ENCODE measurements around the gene FFAR4. TPM values are rescaled to one million over a fixed set of nuclear protein-coding genes. Genes with fewer than 3 reads are reported as not detected.

The FFAR4 gene
- total RNA-seq, 1 experiment from 2014 or later: not detected

- Mint-ChIP-seq H3K27me3 (ENCODE audit: insufficient read depth, unreplicated experiment) (no peaks in the 10 kb centered on the region), H3K4me1 (ENCODE audit: insufficient read depth, unreplicated experiment) (no peaks in the 10 kb centered on the region), H3K4me3 (ENCODE audit: unreplicated experiment) (no peak overlapping the region), H3K36me3 (ENCODE audit: insufficient read depth, unreplicated experiment) (no peaks in the 10 kb centered on the region), H3K27ac (ENCODE audit: low read depth, unreplicated experiment) (no peak overlapping the region), H3K9me3 (ENCODE audit: unreplicated experiment) (no peaks in the 10 kb centered on the region)
- ChIA-PET POLR2A (no interaction called here), CTCF (interaction anchor here (0.6 kb wide), 1 partner anchor 141 kb away, joined by 4 read pairs; no protein-coding TSS in a partner anchor)
- intact Hi-C loops (cut with micrococcal nuclease): no loop called here
- TF ChIP-seq, protein P1, sequence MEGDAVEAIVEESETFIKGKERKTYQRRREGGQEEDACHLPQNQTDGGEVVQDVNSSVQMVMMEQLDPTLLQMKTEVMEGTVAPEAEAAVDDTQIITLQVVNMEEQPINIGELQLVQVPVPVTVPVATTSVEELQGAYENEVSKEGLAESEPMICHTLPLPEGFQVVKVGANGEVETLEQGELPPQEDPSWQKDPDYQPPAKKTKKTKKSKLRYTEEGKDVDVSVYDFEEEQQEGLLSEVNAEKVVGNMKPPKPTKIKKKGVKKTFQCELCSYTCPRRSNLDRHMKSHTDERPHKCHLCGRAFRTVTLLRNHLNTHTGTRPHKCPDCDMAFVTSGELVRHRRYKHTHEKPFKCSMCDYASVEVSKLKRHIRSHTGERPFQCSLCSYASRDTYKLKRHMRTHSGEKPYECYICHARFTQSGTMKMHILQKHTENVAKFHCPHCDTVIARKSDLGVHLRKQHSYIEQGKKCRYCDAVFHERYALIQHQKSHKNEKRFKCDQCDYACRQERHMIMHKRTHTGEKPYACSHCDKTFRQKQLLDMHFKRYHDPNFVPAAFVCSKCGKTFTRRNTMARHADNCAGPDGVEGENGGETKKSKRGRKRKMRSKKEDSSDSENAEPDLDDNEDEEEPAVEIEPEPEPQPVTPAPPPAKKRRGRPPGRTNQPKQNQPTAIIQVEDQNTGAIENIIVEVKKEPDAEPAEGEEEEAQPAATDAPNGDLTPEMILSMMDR (IDR thresholded peaks at IDR 0.05; ENCODE audit: unreplicated experiment): no peak
- BruUV-seq (replicated peaks): no TSS peak
- no peak for DNase-seq (ENCODE audit: unreplicated experiment)
These were observed 17.9 kb upstream of the FFAR4 start for GRCh38 chr10:93548376-93549071.

- Mint-ChIP-seq H3K4me3 (ENCODE audit: unreplicated experiment) (no peak overlapping the region), H3K4me1 (ENCODE audit: insufficient read depth, unreplicated experiment) (peaks cover 5% of the 10 kb centered on the region), H3K9me3 (ENCODE audit: unreplicated experiment) (no peaks in the 10 kb centered on the region), H3K36me3 (ENCODE audit: insufficient read depth, unreplicated experiment) (no peaks in the 10 kb centered on the region), H3K27ac (ENCODE audit: low read depth, unreplicated experiment) (no peak overlapping the region), H3K27me3 (ENCODE audit: insufficient read depth, unreplicated experiment) (no peaks in the 10 kb centered on the region)
- TF ChIP-seq, protein P1 (IDR thresholded peaks at IDR 0.05; ENCODE audit: unreplicated experiment): no peak
- intact Hi-C loops (cut with micrococcal nuclease): no loop called here
- no TSS peak for BruUV-seq (replicated peaks)
- CTCF ChIA-PET: interaction anchor here (0.9 to 1.7 kb wide), 4 partner anchors 8 to 137 kb away, joined by 3 to 5 read pairs (median 4); no protein-coding TSS in a partner anchor
- POLR2A ChIA-PET: no interaction called here
- no peak for DNase-seq (ENCODE audit: unreplicated experiment)
These were observed 15.9 kb upstream of the FFAR4 start for GRCh38 chr10:93550606-93551005.

DNA sequence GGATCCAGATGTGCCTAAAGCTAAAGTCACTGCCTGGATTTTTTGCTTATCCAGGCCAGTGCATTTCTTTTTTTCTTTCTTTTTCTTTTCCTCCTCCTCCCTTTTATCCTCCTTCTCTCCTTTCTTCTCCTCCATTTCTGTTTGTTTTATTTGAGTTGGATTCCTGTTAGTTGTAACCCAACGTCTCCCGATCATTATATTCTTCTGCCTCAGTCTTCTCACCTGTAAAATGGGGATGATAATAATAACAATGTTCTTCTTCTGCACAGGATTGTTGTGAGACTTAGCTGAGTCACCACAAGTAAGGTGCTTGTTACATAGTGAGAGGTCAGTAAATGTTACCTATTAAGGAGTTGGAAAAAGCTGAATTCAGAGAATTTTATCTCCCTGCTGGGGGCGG is 13.7 kb upstream of the FFAR4 start:
- TF ChIP-seq, protein P1 (IDR thresholded peaks at IDR 0.05; ENCODE audit: unreplicated experiment): no peak
- Mint-ChIP-seq H3K36me3 (ENCODE audit: insufficient read depth, unreplicated experiment) (no peaks in the 10 kb centered on the region), H3K27me3 (ENCODE audit: insufficient read depth, unreplicated experiment) (no peaks in the 10 kb centered on the region), H3K4me3 (ENCODE audit: unreplicated experiment) (no peak overlapping the region), H3K4me1 (ENCODE audit: insufficient read depth, unreplicated experiment) (peaks cover 5% of the 10 kb centered on the region), H3K9me3 (ENCODE audit: unreplicated experiment) (no peaks in the 10 kb centered on the region), H3K27ac (ENCODE audit: low read depth, unreplicated experiment) (peak overlapping the region; percentile 68)
- ChIA-PET CTCF (interaction anchor here (0.6 to 3.2 kb wide), 6 partner anchors 21 to 935 kb away, joined by 3 to 84 read pairs (median 4); no protein-coding TSS in a partner anchor), POLR2A (no interaction called here)
- DNase-seq (ENCODE audit: unreplicated experiment): no peak
- BruUV-seq (replicated peaks): no TSS peak
- intact Hi-C loops (cut with micrococcal nuclease): no loop called here

GRCh38 chr10:93553482-93554315 is 12.8 kb upstream of the FFAR4 start:
- POLR2A ChIA-PET: interaction anchor here (1.3 kb wide), 1 partner anchor 262 kb away, joined by 5 read pairs; no protein-coding TSS in a partner anchor
- TF ChIP-seq, protein P1 (IDR thresholded peaks at IDR 0.05; ENCODE audit: unreplicated experiment): no peak
- Mint-ChIP-seq H3K27ac (ENCODE audit: low read depth, unreplicated experiment) (no peak overlapping the region), H3K4me3 (ENCODE audit: unreplicated experiment) (no peak overlapping the region), H3K9me3 (ENCODE audit: unreplicated experiment) (no peaks in the 10 kb centered on the region), H3K36me3 (ENCODE audit: insufficient read depth, unreplicated experiment) (no peaks in the 10 kb centered on the region), H3K4me1 (ENCODE audit: insufficient read depth, unreplicated experiment) (peaks cover 5% of the 10 kb centered on the region), H3K27me3 (ENCODE audit: insufficient read depth, unreplicated experiment) (no peaks in the 10 kb centered on the region)
- DNase-seq (ENCODE audit: unreplicated experiment): no peak
- BruUV-seq (replicated peaks): no TSS peak
- intact Hi-C loops (cut with micrococcal nuclease): loop anchor here (2.0 kb wide), 1 partner anchor 305 kb away; no protein-coding TSS in a partner anchor
- CTCF ChIA-PET: interaction anchor here (0.5 to 3.2 kb wide), 36 partner anchors 8 to 934 kb away, joined by 3 to 84 read pairs (median 4); no protein-coding TSS in a partner anchor

All from MCF 10A (cell line).